ENCODE data around the gene GAREM1. TPM values are rescaled to one million over a fixed set of nuclear protein-coding genes. Genes with fewer than 3 reads are reported as not detected.

Gene GAREM1
- total and polyA plus RNA-seq, 2 donors from 2014 or later, result 7.0 to 47.0 TPM

- Histone ChIP-seq H3K27me3 (ENCODE audit: control insufficient read depth, insufficient read depth, low read length) (no peaks in the 10 kb centered on the region), H3K36me3 (ENCODE audit: control insufficient read depth in 2 of 3, insufficient read depth in 3 of 3, low read length in 3 of 3) (no peaks in the 10 kb centered on the region), H3K9me3 (ENCODE audit: control insufficient read depth in 2 of 3, insufficient read depth in 1 of 3, low read length in 3 of 3) (no peaks in the 10 kb centered on the region), H3K27ac (ENCODE audit: low read depth in 2 of 2, low read length in 2 of 2) (no peak overlapping the region), H3K9ac (ENCODE audit: low read length in 3 of 3) (no peak overlapping the region), H3K4me1 (ENCODE audit: control insufficient read depth in 2 of 3, insufficient read depth in 2 of 3, low read depth in 1 of 3, low read length in 3 of 3) (peaks cover 0 to 12% (median 7%) of the 10 kb centered on the region in 3 donors), H3K4me3 (ENCODE audit: low read length in 3 of 3) (no peak overlapping the region)
- FAIRE-seq (no peak), DNase-seq (no peak)
- no peak for TF ChIP-seq CTCF (IDR thresholded peaks at IDR 0.05; ENCODE audit: borderline replicate concordance, extremely low read depth, insufficient read depth)
- intact Hi-C loops (cut with DNase I), result no loop called here
These were observed 26.9 kb downstream of the GAREM1 start for GRCh38 chr18:32443706-32444215.

- no peak for TF ChIP-seq CTCF (IDR thresholded peaks at IDR 0.05; ENCODE audit: borderline replicate concordance, extremely low read depth, insufficient read depth)
- intact Hi-C loops (cut with DNase I), result no loop called here
- no peaks in the 10 kb centered on the region for H3K9me3 ChIP-seq (ENCODE audit: control insufficient read depth in 2 of 3, insufficient read depth in 1 of 3, low read length in 3 of 3)
- FAIRE-seq, result no peak
- no peaks in the 10 kb centered on the region for H3K27me3 ChIP-seq (ENCODE audit: control insufficient read depth, insufficient read depth, low read length)
- no peak overlapping the region for H3K4me3 ChIP-seq (ENCODE audit: low read length in 3 of 3)
- H3K27ac ChIP-seq (ENCODE audit: low read depth in 2 of 2, low read length in 2 of 2), result no peak overlapping the region
- no peaks in the 10 kb centered on the region for H3K36me3 ChIP-seq (ENCODE audit: control insufficient read depth in 2 of 3, insufficient read depth in 3 of 3, low read length in 3 of 3)
- peaks cover 0 to 14% (median 10%) of the 10 kb centered on the region in 3 donors for H3K4me1 ChIP-seq (ENCODE audit: control insufficient read depth in 2 of 3, insufficient read depth in 2 of 3, low read depth in 1 of 3, low read length in 3 of 3)
- no peak for DNase-seq
- no peak overlapping the region for H3K9ac ChIP-seq (ENCODE audit: low read length in 3 of 3)
These were observed 27.5 kb downstream of the GAREM1 start for GRCh38 chr18:32443033-32443705.

- H3K9ac ChIP-seq (ENCODE audit: low read length in 3 of 3), result no peak overlapping the region
- H3K27me3 ChIP-seq (ENCODE audit: control insufficient read depth, insufficient read depth, low read length), result no peaks in the 10 kb centered on the region
- no peak for TF ChIP-seq CTCF (IDR thresholded peaks at IDR 0.05; ENCODE audit: borderline replicate concordance, extremely low read depth, insufficient read depth)
- no peaks in the 10 kb centered on the region for H3K9me3 ChIP-seq (ENCODE audit: control insufficient read depth in 2 of 3, insufficient read depth in 1 of 3, low read length in 3 of 3)
- H3K36me3 ChIP-seq (ENCODE audit: control insufficient read depth in 2 of 3, insufficient read depth in 3 of 3, low read length in 3 of 3), result no peaks in the 10 kb centered on the region
- no peak overlapping the region for H3K4me3 ChIP-seq (ENCODE audit: low read length in 3 of 3)
- no peak for FAIRE-seq
- H3K4me1 ChIP-seq (ENCODE audit: control insufficient read depth in 2 of 3, insufficient read depth in 2 of 3, low read depth in 1 of 3, low read length in 3 of 3), result peaks cover 0 to 20% (median 16%) of the 10 kb centered on the region in 3 donors
- intact Hi-C loops (cut with DNase I), result no loop called here
- no peak overlapping the region for H3K27ac ChIP-seq (ENCODE audit: low read depth in 2 of 2, low read length in 2 of 2)
- no peak for DNase-seq
These were observed 28.1 kb downstream of the GAREM1 start for GRCh38 chr18:32442575-32442974.

Data from kidney (tissue), 14 donors.